WTC11 (cell line): ENCODE results near the gene VWA3B. TPM values are rescaled to one million over a fixed set of nuclear protein-coding genes. Genes with fewer than 3 reads are reported as not detected.

Source experiments
- ATAC-seq: fragments of 200-7000 bp; cut with Tn5 transposase; 2 replicates; pipeline ENCODE4 v1.10.0; 2021; ENCODE audit warnings: mild to moderate bottlenecking, moderate library complexity
- CTCF ChIA-PET: fragments of 300-600 bp; sonication (Branson Sonifier 250); formaldehyde crosslinking; loops from one replicate; lab custom pipeline; 2021; ENCODE audit warnings: antibody characterized with exemption; lab: Charles Lee
- POLR2A ChIA-PET: fragments of 350-600 bp; sonication (Branson Sonifier 250); formaldehyde crosslinking; loops from one replicate; lab custom pipeline; 2021; ENCODE audit warnings: antibody characterized with exemption; lab: Charles Lee
- DNase-seq: peaks from one replicate; pipeline ENCODE4 v3.0.0; 2021; ENCODE audit warnings: low spot score
- H3K27ac Mint-ChIP-seq: 2 replicates; pipeline ENCODE4 v1.8.0; 2021; ENCODE audit warnings: mixed read lengths
- H3K27me3 Mint-ChIP-seq: 2 replicates; pipeline ENCODE4 v1.8.0; 2021; ENCODE audit warnings: low read depth, mild to moderate bottlenecking, moderate library complexity, mixed read lengths
- H3K36me3 Mint-ChIP-seq: 2 replicates; pipeline ENCODE4 v1.8.0; 2021; ENCODE audit warnings: mixed read lengths
- H3K4me1 Mint-ChIP-seq: 2 replicates; pipeline ENCODE4 v1.8.0; 2022; ENCODE audit warnings: mixed read lengths
- H3K4me3 Mint-ChIP-seq: 2 replicates; pipeline ENCODE4 v1.8.0; 2021; ENCODE audit warnings: mild to moderate bottlenecking, moderate library complexity, mixed read lengths
- H3K9me3 Mint-ChIP-seq: 2 replicates; pipeline ENCODE4 v1.8.0; 2021; ENCODE audit warnings: mixed read lengths
- ATF1 ChIP-seq: sonication (generic); formaldehyde crosslinking; IDR thresholded peaks from 2 replicates; pipeline ENCODE4 v1.8.1; 2023; ENCODE audit warnings: mild to moderate bottlenecking, moderate library complexity, missing genetic modification reagents
- ATF6 ChIP-seq: sonication (generic); formaldehyde crosslinking; IDR thresholded peaks from 2 replicates; pipeline ENCODE4 v1.8.1; 2023; ENCODE audit warnings: mild to moderate bottlenecking, missing genetic modification reagents
- E2F1 ChIP-seq: sonication (generic); formaldehyde crosslinking; IDR thresholded peaks from 2 replicates; pipeline ENCODE4 v1.8.0; 2022; ENCODE audit warnings: mild to moderate bottlenecking, missing genetic modification reagents
- ELF4 ChIP-seq: sonication (generic); formaldehyde crosslinking; IDR thresholded peaks from 2 replicates; pipeline ENCODE4 v1.8.1; 2022; ENCODE audit warnings: low read depth, mild to moderate bottlenecking, moderate library complexity, missing genetic modification reagents
- GTF2I ChIP-seq: fragments of 250-450 bp; sonication (Bioruptor Pico); conservative IDR thresholded peaks from 2 replicates; pipeline ENCODE4 v1.4.0; 2021; ENCODE audit warnings: mild to moderate bottlenecking
- IRF2 ChIP-seq: sonication (generic); formaldehyde crosslinking; IDR thresholded peaks from 2 replicates; pipeline ENCODE4 v1.8.0; 2022; ENCODE audit warnings: low read depth, missing genetic modification reagents, borderline replicate concordance
- JUN ChIP-seq: sonication (generic); formaldehyde crosslinking; IDR thresholded peaks from 2 replicates; pipeline ENCODE4 v1.8.0; 2023; ENCODE audit warnings: mild to moderate bottlenecking, missing genetic modification reagents
- MAX ChIP-seq: sonication (generic); formaldehyde crosslinking; IDR thresholded peaks from 2 replicates; pipeline ENCODE4 v1.8.0; 2022; ENCODE audit warnings: mild to moderate bottlenecking, missing genetic modification reagents
- PRDM15 ChIP-seq: sonication (generic); formaldehyde crosslinking; IDR thresholded peaks from 2 replicates; pipeline ENCODE4 v1.8.0; 2022; ENCODE audit warnings: missing genetic modification reagents
- PREB ChIP-seq: sonication (generic); formaldehyde crosslinking; IDR thresholded peaks from 2 replicates; pipeline ENCODE4 v1.8.1; 2022; ENCODE audit warnings: mild to moderate bottlenecking, missing genetic modification reagents, moderate library complexity, borderline replicate concordance
- PRRX2 ChIP-seq: fragments of 250-450 bp; sonication (Bioruptor Pico); IDR thresholded peaks from 2 replicates; pipeline ENCODE4 v1.8.0; 2021; ENCODE audit warnings: mild to moderate bottlenecking
- SP1 ChIP-seq: sonication (generic); formaldehyde crosslinking; conservative IDR thresholded peaks from 2 replicates; pipeline ENCODE4 v1.8.1; 2022; ENCODE audit warnings: missing genetic modification reagents
- TEAD4 ChIP-seq: sonication (generic); formaldehyde crosslinking; IDR thresholded peaks from 2 replicates; pipeline ENCODE4 v1.8.0; 2022; ENCODE audit warnings: mild to moderate bottlenecking, missing genetic modification reagents
- ZBTB43 ChIP-seq: sonication (generic); formaldehyde crosslinking; IDR thresholded peaks from 2 replicates; pipeline ENCODE4 v1.8.1; 2023; ENCODE audit warnings: mild to moderate bottlenecking, missing genetic modification reagents
- ZNF263 ChIP-seq: sonication (generic); formaldehyde crosslinking; IDR thresholded peaks from 2 replicates; pipeline ENCODE4 v1.8.1; 2022; ENCODE audit warnings: low read depth, mild to moderate bottlenecking, moderate library complexity, missing genetic modification reagents
- ZNF416 ChIP-seq: fragments of 250-450 bp; sonication (Bioruptor Pico); IDR thresholded peaks from 2 replicates; pipeline ENCODE4 v1.9.0; 2021; ENCODE audit warnings: mild to moderate bottlenecking, inconsistent platforms
- ZNF512 ChIP-seq: sonication (generic); formaldehyde crosslinking; IDR thresholded peaks from 2 replicates; pipeline ENCODE4 v1.8.1; 2022; ENCODE audit warnings: missing genetic modification reagents, borderline replicate concordance
- ZNF671 ChIP-seq: fragments of 250-450 bp; sonication (Bioruptor Pico); IDR thresholded peaks from 2 replicates; pipeline ENCODE4 v1.8.0; 2021; ENCODE audit warnings: mild to moderate bottlenecking
- ZSCAN18 ChIP-seq: fragments of 250-450 bp; sonication (Bioruptor Pico); IDR thresholded peaks from 2 replicates; pipeline ENCODE4 v2.1.2; 2022; ENCODE audit warnings: mild to moderate bottlenecking, moderate library complexity
- total RNA-seq: library from RNA; stranded (reverse); gene quantifications from 3 replicates; pipeline ENCODE4 v1.2.3, GENCODE V29; 2021

The VWA3B gene
- total RNA-seq, 1 experiment from 2014 or later: not detected

GRCh38 chr2:98295275-98295674, 208.3 kb downstream of the VWA3B start:
- no peak for TF ChIP-seq PREB (CRISPR knock-in tag)
- TF ChIP-seq ZSCAN18: no peak
- TF ChIP-seq ZNF512 (CRISPR knock-in tag): no peak
- no peak for TF ChIP-seq PRDM15 (CRISPR knock-in tag)
- TF ChIP-seq ZNF416 (CRISPR knock-in tag): no peak
- TF ChIP-seq E2F1 (CRISPR knock-in tag): no peak
- no peak for TF ChIP-seq ELF4 (CRISPR knock-in tag)
- TF ChIP-seq ZBTB43: no peak
- TF ChIP-seq JUN (CRISPR knock-in tag): no peak
- TF ChIP-seq ATF6 (CRISPR knock-in tag): no peak
- no peak for TF ChIP-seq ZNF263 (CRISPR knock-in tag)
- TF ChIP-seq MAX (CRISPR knock-in tag): no peak
- TF ChIP-seq SP1 (CRISPR knock-in tag): no peak
- TF ChIP-seq ATF1 (CRISPR knock-in tag): no peak
- TF ChIP-seq TEAD4 (CRISPR knock-in tag): no peak
- TF ChIP-seq GTF2I (CRISPR knock-in tag): no peak
- TF ChIP-seq ZNF671 (CRISPR knock-in tag): no peak
- TF ChIP-seq IRF2 (CRISPR knock-in tag): no peak
- TF ChIP-seq PRRX2 (CRISPR knock-in tag): no peak
- H3K4me3 Mint-ChIP-seq: no peak overlapping the region
- no peaks in the 10 kb centered on the region for H3K27me3 Mint-ChIP-seq
- H3K27ac Mint-ChIP-seq: no peak overlapping the region
- CTCF ChIA-PET: interaction anchor here (0.6 to 1.3 kb wide), 2 partner anchors 13 to 89 kb away, joined by 3 read pairs; no protein-coding TSS in a partner anchor
- H3K9me3 Mint-ChIP-seq: peaks cover 13% of the 10 kb centered on the region
- H3K4me1 Mint-ChIP-seq: peaks cover 3% of the 10 kb centered on the region; the same call in 1 of the 2 replicates
- ATAC-seq (no peak), DNase-seq (no peak)
- POLR2A ChIA-PET: no interaction called here
- H3K36me3 Mint-ChIP-seq: no peaks in the 10 kb centered on the region
